HG02678 (cell line): Measurements from ENCODE around the gene BEAN1.
"Not testable (repeated sequence)": the region's sequence is repeated elsewhere in the genome, so short reads cannot be mapped to it uniquely, and the experiment has no call there.

Experiments
- ATAC-seq: cut with Tn5 transposase; IDR thresholded peaks from one replicate; pipeline ENCODE4 v1.9.1; 2021; ENCODE audit warnings: mild to moderate bottlenecking, moderate library complexity; ENCODE audit not compliant: unreplicated experiment

BEAN1 gene

GRCh38 chr16:66501563-66501962 is 74.5 kb downstream of the BEAN1 start:
- not testable (repeated sequence) for ATAC-seq

GRCh38 chr16:66502020-66502913 is 75.2 kb downstream of the BEAN1 start:
- ATAC-seq = no peak

GRCh38 chr16:66503030-66503429 is 75.9 kb downstream of the BEAN1 start:
- no peak for ATAC-seq

GRCh38 chr16:66503612-66504011 is 76.5 kb downstream of the BEAN1 start:
- no peak for ATAC-seq

- ATAC-seq = no peak
These were observed 80.7 kb downstream of the BEAN1 start for GRCh38 chr16:66507731-66508239.

- ATAC-seq = peak; percentile 62
These were observed 81.3 kb downstream of the BEAN1 start for GRCh38 chr16:66508248-66508913.

GRCh38 chr16:66508914-66509496 is 81.9 kb downstream of the BEAN1 start:
- ATAC-seq = no peak

- ATAC-seq = no peak
These were observed 82.5 kb downstream of the BEAN1 start for GRCh38 chr16:66509576-66509975.

- ATAC-seq = no peak
These were observed 83.2 kb downstream of the BEAN1 start for GRCh38 chr16:66510298-66510697.

GRCh38 chr16:66510711-66511601 is 83.9 kb downstream of the BEAN1 start:
- no peak for ATAC-seq

GRCh38 chr16:66511602-66512271 is 84.6 kb downstream of the BEAN1 start:
- ATAC-seq = no peak

- ATAC-seq = no peak
These were observed 85.4 kb downstream of the BEAN1 start for GRCh38 chr16:66512272-66513110.

GRCh38 chr16:66513111-66513723 is 86.1 kb downstream of the BEAN1 start:
- ATAC-seq = no peak

- ATAC-seq = not testable (repeated sequence)
These were observed 87.3 kb downstream of the BEAN1 start for GRCh38 chr16:66514391-66514790.

- ATAC-seq = not testable (repeated sequence)
These were observed 88.0 kb downstream of the BEAN1 start for GRCh38 chr16:66514980-66515595.

GRCh38 chr16:66515596-66516508 is 88.8 kb downstream of the BEAN1 start:
- ATAC-seq = no peak

- no peak for ATAC-seq
These were observed 89.4 kb downstream of the BEAN1 start for GRCh38 chr16:66516509-66516807.
